Ascending aorta (tissue), 2 donors: Measurements from ENCODE around the gene COX20. TPM values are rescaled to one million over a fixed set of nuclear protein-coding genes. Genes with fewer than 3 reads are reported as not detected.

Experiments used
- DNase-seq, 2 donors: peaks; one replicate each; pipeline ENCODE4 v3.0.0-alpha.2; 2019; ENCODE audit warnings: low spot score in 2 of 2
- H3K27ac ChIP-seq, 2 donors: fragments of 200-600 bp; sonication (generic); one replicate each; pipeline ENCODE4 v1.5.1; 2016 to 2017; ENCODE audit warnings: mild to moderate bottlenecking in 1 of 2
- H3K27me3 ChIP-seq: fragments of 200-600 bp; sonication (generic); one replicate; pipeline ENCODE4 v1.5.1; 2017
- H3K36me3 ChIP-seq, 2 donors: fragments of 200-600 bp; sonication (generic); one replicate each; pipeline ENCODE4 v1.5.1; 2016
- H3K4me1 ChIP-seq, 2 donors: fragments of 200-600 bp; sonication (generic); one replicate each; pipeline ENCODE4 v1.5.1; 2016 to 2017; ENCODE audit warnings: mild to moderate bottlenecking in 1 of 2
- H3K4me3 ChIP-seq, 2 donors: fragments of 200-600 bp; sonication (generic); one replicate each; pipeline ENCODE4 v1.5.1; 2016 to 2017; ENCODE audit warnings: mild to moderate bottlenecking in 1 of 2
- H3K9me3 ChIP-seq, 2 donors: fragments of 200-600 bp; sonication (generic); one replicate each; pipeline ENCODE4 v1.5.1; 2016
- CTCF ChIP-seq, 3 experiments: fragments of 200-600 bp in 2 of 3; fragments of 450-650 bp in 1 of 3; sonication (generic) in 2 of 3; IDR thresholded peaks; one replicate each; pipeline ENCODE4 v1.5.1; 2016 to 2019; ENCODE audit warnings: antibody characterized with exemption in 3 of 3, mild to moderate bottlenecking in 1 of 3, moderate library complexity in 1 of 3
- intact Hi-C: fragments of 100-400 bp; cut with DNase I; formaldehyde crosslinking; loops from one replicate; pipeline ENCODE4 v1.15.1; 2023
- total RNA-seq: library from RNA; depleted of rRNA; stranded (reverse); fragments of >200 nt; gene quantifications from one replicate; pipeline ENCODE4 v1.1.0, GENCODE V29; 2016

Gene COX20
- total RNA-seq, 1 donor from 2014 or later: 8.2 TPM

- Histone ChIP-seq H3K27ac (peak overlapping the region in 1 of 2 donors; percentile 15), H3K36me3 (peaks cover 43 to 60% of the 10 kb centered on the region in 2 donors), H3K27me3 (no peaks in the 10 kb centered on the region), H3K9me3 (no peaks in the 10 kb centered on the region), H3K4me1 (peaks cover 0 to 21% of the 10 kb centered on the region in 2 donors), H3K4me3 (no peak overlapping the region)
- DNase-seq: no peak
- no peak for TF ChIP-seq CTCF (IDR thresholded peaks at IDR 0.05)
- intact Hi-C loops: no loop called here
Measured at GRCh38 chr1:244841273-244841927, 5.9 kb downstream of the COX20 start.

- Histone ChIP-seq H3K27ac (no peak overlapping the region), H3K9me3 (no peaks in the 10 kb centered on the region), H3K4me1 (peaks cover 0 to 12% of the 10 kb centered on the region in 2 donors), H3K4me3 (no peak overlapping the region), H3K27me3 (no peaks in the 10 kb centered on the region), H3K36me3 (peaks cover 59 to 78% of the 10 kb centered on the region in 2 donors)
- TF ChIP-seq CTCF (IDR thresholded peaks at IDR 0.05): no peak
- intact Hi-C loops: no loop called here
- no peak for DNase-seq
Measured at GRCh38 chr1:244843148-244843978, 7.9 kb downstream of the COX20 start.

GRCh38 chr1:244844155-244845121, 9.0 kb downstream of the COX20 start:
- TF ChIP-seq CTCF (IDR thresholded peaks at IDR 0.05): no peak
- peaks cover 59 to 86% of the 10 kb centered on the region in 2 donors for H3K36me3 ChIP-seq
- intact Hi-C loops: no loop called here
- no peaks in the 10 kb centered on the region for H3K9me3 ChIP-seq
- no peak overlapping the region for H3K4me3 ChIP-seq
- DNase-seq: no peak
- peaks cover 0 to 12% of the 10 kb centered on the region in 2 donors for H3K4me1 ChIP-seq
- H3K27me3 ChIP-seq: no peaks in the 10 kb centered on the region
- H3K27ac ChIP-seq: no peak overlapping the region

GRCh38 chr1:244846653-244847052, 11.2 kb downstream of the COX20 start:
- Histone ChIP-seq H3K9me3 (no peaks in the 10 kb centered on the region), H3K4me1 (peaks cover 0 to 5% of the 10 kb centered on the region in 2 donors), H3K4me3 (no peak overlapping the region), H3K27me3 (no peaks in the 10 kb centered on the region), H3K27ac (no peak overlapping the region), H3K36me3 (peaks cover 60 to 92% of the 10 kb centered on the region in 2 donors)
- no peak for DNase-seq
- intact Hi-C loops: no loop called here
- no peak for TF ChIP-seq CTCF (IDR thresholded peaks at IDR 0.05)

- Histone ChIP-seq H3K4me3 (no peak overlapping the region), H3K9me3 (no peaks in the 10 kb centered on the region), H3K27me3 (no peaks in the 10 kb centered on the region), H3K27ac (no peak overlapping the region), H3K4me1 (peaks cover 0 to 5% of the 10 kb centered on the region in 2 donors), H3K36me3 (peaks cover 60 to 92% of the 10 kb centered on the region in 2 donors)
- intact Hi-C loops: no loop called here
- no peak for TF ChIP-seq CTCF (IDR thresholded peaks at IDR 0.05)
- DNase-seq: no peak
Measured at GRCh38 chr1:244849189-244849866, 13.9 kb downstream of the COX20 start.
